ENCODE results near the gene EFNA2.

The EFNA2 gene

GRCh38 chr19:1249990-1250436 is 35.7 kb upstream of the EFNA2 start:
- FAIRE-seq: no peak
- TF ChIP-seq CTCF (IDR thresholded peaks at IDR 0.05; ENCODE audit: insufficient read depth, missing control alignments): no peak
- DNase-seq (ENCODE audit: insufficient read length, low spot score): no peak

GRCh38 chr19:1250437-1251260 is 35.0 kb upstream of the EFNA2 start:
- no peak for FAIRE-seq
- DNase-seq (ENCODE audit: insufficient read length, low spot score): no peak
- TF ChIP-seq CTCF (IDR thresholded peaks at IDR 0.05; ENCODE audit: insufficient read depth, missing control alignments): no peak

- no peak for TF ChIP-seq CTCF (IDR thresholded peaks at IDR 0.05; ENCODE audit: insufficient read depth, missing control alignments)
- no peak for FAIRE-seq
- DNase-seq (ENCODE audit: insufficient read length, low spot score): no peak
Observed at GRCh38 chr19:1251330-1252220, 34.1 kb upstream of the EFNA2 start.

- TF ChIP-seq CTCF (IDR thresholded peaks at IDR 0.05; ENCODE audit: insufficient read depth, missing control alignments): no peak
- FAIRE-seq (no peak), DNase-seq (ENCODE audit: insufficient read length, low spot score) (no peak)
Observed at GRCh38 chr19:1252221-1252820, 33.4 kb upstream of the EFNA2 start.

GRCh38 chr19:1252821-1253513 is 32.7 kb upstream of the EFNA2 start:
- FAIRE-seq: no peak
- no peak for DNase-seq (ENCODE audit: insufficient read length, low spot score)
- no peak for TF ChIP-seq CTCF (IDR thresholded peaks at IDR 0.05; ENCODE audit: insufficient read depth, missing control alignments)

GRCh38 chr19:1253514-1254080 is 32.1 kb upstream of the EFNA2 start:
- DNase-seq (ENCODE audit: insufficient read length, low spot score): no peak
- TF ChIP-seq CTCF (IDR thresholded peaks at IDR 0.05; ENCODE audit: insufficient read depth, missing control alignments): no peak
- FAIRE-seq: no peak
